ENCODE data around the gene IGSF21.

GRCh38 chr1:18176619-18177018, 69.0 kb downstream of the IGSF21 start:
- TF ChIP-seq POLR2AphosphoS5 (IDR thresholded peaks at IDR 0.05; ENCODE audit: borderline replicate concordance, low read depth, low read length), result no peak
- TF ChIP-seq EZH2 (IDR thresholded peaks at IDR 0.05), result no peak
- no peak for TF ChIP-seq FOXP2 (optimal IDR thresholded peaks at IDR 0.05; ENCODE audit: control extremely low read depth, extremely low read length, insufficient read depth)

All from SK-N-MC (cell line).